Activated CD8-positive, alpha-beta T cell treated with anti-CD3 and anti-CD28 coated beads for 36 hours (primary cell): ENCODE data around the gene AFF2. TPM values are rescaled to one million over a fixed set of nuclear protein-coding genes. Genes with fewer than 3 reads are reported as not detected.

Experiments used
- ATAC-seq: fragments of 200-7000 bp; cut with Tn5 transposase; one replicate; pipeline ENCODE4 v1.10.0; 2021; ENCODE audit warnings: mild to moderate bottlenecking, moderate library complexity
- CTCF ChIA-PET: fragments of 350-600 bp; sonication (Branson Sonifier 250); formaldehyde crosslinking; loops from one replicate; lab custom pipeline; 2021; ENCODE audit warnings: antibody characterized with exemption; lab: Charles Lee
- POLR2A ChIA-PET: fragments of 350-600 bp; sonication (Branson Sonifier 250); formaldehyde crosslinking; loops from one replicate; lab custom pipeline; 2021; ENCODE audit warnings: antibody characterized with exemption; lab: Charles Lee
- DNase-seq: peaks from one replicate; pipeline ENCODE4 v3.0.0-alpha.2; 2020
- H3K27ac Mint-ChIP-seq: one replicate; pipeline ENCODE4 v1.8.0; 2021; ENCODE audit warnings: mild to moderate bottlenecking, mixed read lengths
- H3K27me3 Mint-ChIP-seq: one replicate; pipeline ENCODE4 v1.8.0; 2021; ENCODE audit warnings: mixed read lengths
- H3K36me3 Mint-ChIP-seq: one replicate; pipeline ENCODE4 v1.8.0; 2021; ENCODE audit warnings: low read depth, mixed read lengths
- H3K4me1 Mint-ChIP-seq: one replicate; pipeline ENCODE4 v1.8.0; 2021; ENCODE audit warnings: low read depth, mixed read lengths
- H3K4me3 Mint-ChIP-seq: one replicate; pipeline ENCODE4 v1.8.0; 2021; ENCODE audit warnings: mild to moderate bottlenecking, moderate library complexity, mixed read lengths
- H3K9me3 Mint-ChIP-seq: one replicate; pipeline ENCODE4 v1.8.0; 2021; ENCODE audit warnings: mixed read lengths
- intact Hi-C: fragments of 100-400 bp; cut with micrococcal nuclease; formaldehyde crosslinking; loops from one replicate; pipeline ENCODE4 v1.10.0; 2022
- total RNA-seq, 2 experiments: library from RNA; stranded (reverse); gene quantifications; one replicate each; pipeline ENCODE4 v1.2.3, GENCODE V29; 2021
- TF ChIP-seq, protein P1 (sequence below): fragments of 200-600 bp; IDR thresholded peaks from one replicate; pipeline ENCODE4 v1.8.0; 2022; ENCODE audit warnings: antibody characterized with exemption, mild to moderate bottlenecking

Gene AFF2
- total RNA-seq, 2 experiments from 2014 or later: 1.3 to 1.7 TPM

DNA sequence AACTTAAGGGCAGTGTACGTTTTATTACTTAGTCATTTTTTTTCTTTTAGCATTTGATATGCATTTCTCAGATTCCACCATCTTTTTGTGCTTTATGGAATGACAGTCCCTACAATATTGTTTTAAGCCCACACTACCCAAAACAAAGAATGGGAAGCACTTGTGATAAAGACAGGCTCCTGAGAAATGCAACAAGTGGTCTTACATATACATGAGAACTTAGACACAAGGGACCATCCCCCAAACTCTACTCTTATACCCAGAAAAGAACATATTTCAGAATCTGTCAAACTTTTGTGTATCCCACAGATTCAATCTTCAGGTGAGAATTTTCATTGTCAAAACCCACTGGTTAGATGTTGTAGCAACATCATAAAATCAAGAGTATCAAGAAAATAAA is 491.1 kb downstream of the AFF2 start:
- no peaks in the 10 kb centered on the region for H3K4me1 Mint-ChIP-seq
- DNase-seq: no peak
- no peak for ATAC-seq
- H3K4me3 Mint-ChIP-seq: no peak overlapping the region
- POLR2A ChIA-PET: no interaction called here
- TF ChIP-seq, protein P1, sequence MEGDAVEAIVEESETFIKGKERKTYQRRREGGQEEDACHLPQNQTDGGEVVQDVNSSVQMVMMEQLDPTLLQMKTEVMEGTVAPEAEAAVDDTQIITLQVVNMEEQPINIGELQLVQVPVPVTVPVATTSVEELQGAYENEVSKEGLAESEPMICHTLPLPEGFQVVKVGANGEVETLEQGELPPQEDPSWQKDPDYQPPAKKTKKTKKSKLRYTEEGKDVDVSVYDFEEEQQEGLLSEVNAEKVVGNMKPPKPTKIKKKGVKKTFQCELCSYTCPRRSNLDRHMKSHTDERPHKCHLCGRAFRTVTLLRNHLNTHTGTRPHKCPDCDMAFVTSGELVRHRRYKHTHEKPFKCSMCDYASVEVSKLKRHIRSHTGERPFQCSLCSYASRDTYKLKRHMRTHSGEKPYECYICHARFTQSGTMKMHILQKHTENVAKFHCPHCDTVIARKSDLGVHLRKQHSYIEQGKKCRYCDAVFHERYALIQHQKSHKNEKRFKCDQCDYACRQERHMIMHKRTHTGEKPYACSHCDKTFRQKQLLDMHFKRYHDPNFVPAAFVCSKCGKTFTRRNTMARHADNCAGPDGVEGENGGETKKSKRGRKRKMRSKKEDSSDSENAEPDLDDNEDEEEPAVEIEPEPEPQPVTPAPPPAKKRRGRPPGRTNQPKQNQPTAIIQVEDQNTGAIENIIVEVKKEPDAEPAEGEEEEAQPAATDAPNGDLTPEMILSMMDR: no peak
- no peaks in the 10 kb centered on the region for H3K9me3 Mint-ChIP-seq
- H3K36me3 Mint-ChIP-seq: no peaks in the 10 kb centered on the region
- CTCF ChIA-PET: no interaction called here
- intact Hi-C loops: no loop called here
- H3K27me3 Mint-ChIP-seq: no peaks in the 10 kb centered on the region
- H3K27ac Mint-ChIP-seq: no peak overlapping the region

- Mint-ChIP-seq H3K27me3 (no peaks in the 10 kb centered on the region), H3K4me1 (no peaks in the 10 kb centered on the region), H3K4me3 (no peak overlapping the region), H3K36me3 (no peaks in the 10 kb centered on the region), H3K9me3 (no peaks in the 10 kb centered on the region), H3K27ac (no peak overlapping the region)
- TF ChIP-seq, protein P1: no peak
- POLR2A ChIA-PET: no interaction called here
- intact Hi-C loops: no loop called here
- DNase-seq (no peak), ATAC-seq (no peak)
- CTCF ChIA-PET: no interaction called here
These were observed 495.2 kb downstream of the AFF2 start for GRCh38 chrX:148995661-148996060.

GRCh38 chrX:149002320-149002719 is 501.9 kb downstream of the AFF2 start:
- H3K9me3 Mint-ChIP-seq: no peaks in the 10 kb centered on the region
- TF ChIP-seq, protein P1: no peak
- ATAC-seq (no peak), DNase-seq (no peak)
- no peaks in the 10 kb centered on the region for H3K27me3 Mint-ChIP-seq
- H3K27ac Mint-ChIP-seq: no peak overlapping the region
- no peaks in the 10 kb centered on the region for H3K4me1 Mint-ChIP-seq
- no peak overlapping the region for H3K4me3 Mint-ChIP-seq
- ChIA-PET CTCF (no interaction called here), POLR2A (no interaction called here)
- intact Hi-C loops: no loop called here
- H3K36me3 Mint-ChIP-seq: no peaks in the 10 kb centered on the region

GRCh38 chrX:149003863-149004660 is 503.6 kb downstream of the AFF2 start:
- POLR2A ChIA-PET: interaction anchor here (0.6 kb wide), 1 partner anchor 245 kb away, joined by 4 read pairs; no protein-coding TSS in a partner anchor
- TF ChIP-seq, protein P1: no peak
- Mint-ChIP-seq H3K4me1 (no peaks in the 10 kb centered on the region), H3K27ac (no peak overlapping the region), H3K27me3 (no peaks in the 10 kb centered on the region), H3K4me3 (no peak overlapping the region), H3K36me3 (no peaks in the 10 kb centered on the region), H3K9me3 (no peaks in the 10 kb centered on the region)
- ATAC-seq (no peak), DNase-seq (no peak)
- intact Hi-C loops: no loop called here
- CTCF ChIA-PET: no interaction called here

DNA sequence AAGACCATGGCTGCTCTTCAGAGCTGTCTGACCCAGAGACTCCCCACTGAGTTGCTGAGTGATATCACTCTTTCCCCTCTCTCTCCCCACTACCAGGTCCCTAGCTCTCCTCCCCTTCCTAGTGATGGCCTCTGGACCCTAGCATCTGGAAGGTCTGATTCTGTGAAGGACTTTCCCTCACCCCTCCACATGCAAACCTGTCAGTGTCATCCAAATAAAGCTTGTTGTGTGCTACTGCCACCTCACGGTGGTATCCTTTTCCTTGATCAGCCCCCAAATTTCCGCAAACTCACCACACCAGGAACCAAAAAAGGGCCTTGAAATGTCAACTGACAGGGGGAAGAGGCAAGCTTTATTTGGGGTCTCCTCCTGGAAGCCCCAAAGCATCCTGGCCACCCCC is 504.5 kb downstream of the AFF2 start:
- Mint-ChIP-seq H3K27ac (no peak overlapping the region), H3K36me3 (no peaks in the 10 kb centered on the region), H3K4me1 (no peaks in the 10 kb centered on the region), H3K4me3 (no peak overlapping the region), H3K27me3 (no peaks in the 10 kb centered on the region), H3K9me3 (no peaks in the 10 kb centered on the region)
- intact Hi-C loops: no loop called here
- no peak for DNase-seq
- ATAC-seq: no peak
- ChIA-PET POLR2A (no interaction called here), CTCF (no interaction called here)
- TF ChIP-seq, protein P1: no peak
